Common myeloid progenitor, CD34-positive (primary cell): Measurements from ENCODE around the gene CAPN11.
"Not testable (repeated sequence)": the region's sequence is repeated elsewhere in the genome, so short reads cannot be mapped to it uniquely, and the experiment has no call there.

ENCODE experiments used
- CTCF ChIA-PET: fragments of 350-600 bp; sonication (Branson Sonifier 250); formaldehyde crosslinking; loops from one replicate; lab custom pipeline; 2021; ENCODE audit warnings: antibody characterized with exemption; lab: Charles Lee
- POLR2A ChIA-PET: fragments of 350-600 bp; sonication (Branson Sonifier 250); formaldehyde crosslinking; loops from one replicate; lab custom pipeline; 2021; ENCODE audit warnings: antibody characterized with exemption; lab: Charles Lee
- DNase-seq, 3 donors: peaks; one replicate each; pipeline versions ENCODE4 v3.0.0 to v3.0.0-alpha.2; 2013
- H3K27ac ChIP-seq, 2 experiments: 1 replicate in 1 of 2; 2 replicates in 1 of 2; pipeline ENCODE4 v1.7.0; 2013; ENCODE audit warnings: inconsistent platforms in 2 of 2, low read length in 2 of 2, mild to moderate bottlenecking in 2 of 2, low read depth in 1 of 2, moderate library complexity in 1 of 2; ENCODE audit not compliant: severe bottlenecking in 2 of 2, insufficient read depth in 1 of 2, poor library complexity in 1 of 2
- H3K27me3 ChIP-seq, 5 experiments: replicated peaks in 2 of 5; 1 replicate in 3 of 5; 2 replicates in 2 of 5; pipeline versions ENCODE4 v1.6.1 to v1.7.0; 2013; ENCODE audit warnings: low read length in 4 of 5, mild to moderate bottlenecking in 2 of 5, moderate library complexity in 2 of 5, inconsistent platforms in 1 of 5; ENCODE audit not compliant: insufficient read depth in 5 of 5, control insufficient read depth in 4 of 5
- H3K36me3 ChIP-seq, 4 experiments: 1 replicate in 2 of 4; 2 replicates in 2 of 4; pipeline versions ENCODE4 v1.6.1 to v1.7.0; 2013; ENCODE audit warnings: low read length in 3 of 4, control low read depth in 1 of 4, mild to moderate bottlenecking in 1 of 4; ENCODE audit not compliant: control insufficient read depth in 4 of 4, insufficient read depth in 4 of 4
- H3K4me1 ChIP-seq, 4 experiments: 1 replicate in 3 of 4; 2 replicates in 1 of 4; pipeline versions ENCODE4 v1.6.1 to v1.7.1; 2013; ENCODE audit warnings: low read length in 3 of 4, mild to moderate bottlenecking in 3 of 4, control low read depth in 1 of 4, inconsistent platforms in 1 of 4, moderate library complexity in 1 of 4; ENCODE audit not compliant: control insufficient read depth in 4 of 4, insufficient read depth in 4 of 4; ENCODE audit errors: control extremely low read depth in 1 of 4
- H3K4me3 ChIP-seq, 7 experiments: 1 replicate in 4 of 7; 2 replicates in 3 of 7; pipeline versions ENCODE4 v1.5.1 to v1.7.0; 2013; ENCODE audit warnings: mild to moderate bottlenecking in 7 of 7, low read length in 6 of 7, moderate library complexity in 6 of 7, inconsistent platforms in 2 of 7, low read depth in 2 of 7, control low read depth in 1 of 7; ENCODE audit not compliant: insufficient read depth in 4 of 7, control insufficient read depth in 1 of 7; ENCODE audit errors: extremely low read depth in 1 of 7
- H3K9me3 ChIP-seq, 5 experiments: 1 replicate in 4 of 5; 2 replicates in 1 of 5; pipeline versions ENCODE4 v1.6.1 to v1.7.1; 2013; ENCODE audit warnings: low read length in 4 of 5, mild to moderate bottlenecking in 2 of 5, inconsistent platforms in 1 of 5, low read depth in 1 of 5, moderate library complexity in 1 of 5; ENCODE audit not compliant: control insufficient read depth in 4 of 5, insufficient read depth in 2 of 5; ENCODE audit errors: control extremely low read depth in 1 of 5
- WGBS: methylation state at CpG from one replicate; pipeline ENCODE4 v1.1.5; 2013; ENCODE audit not compliant: insufficient coverage; 5-methylcytosine and 5-hydroxymethylcytosine counted together

Gene CAPN11

GRCh38 chr6:44192428-44193041, 33.9 kb downstream of the CAPN11 start:
- CTCF ChIA-PET = interaction anchor here (0.7 to 2.0 kb wide), 4 partner anchors 14 to 42 kb away, joined by 3 to 4 read pairs (median 3); no protein-coding TSS in a partner anchor
- H3K27me3 ChIP-seq = no peaks in the 10 kb centered on the region
- 29% methylated on average over 9 of the region's 10 CpGs for WGBS
- H3K4me1 ChIP-seq = peaks cover 0 to 7% (median 6%) of the 10 kb centered on the region in 4 experiments
- H3K4me3 ChIP-seq = peak overlapping the region in 4 of 7 experiments; percentile 21 to 77 (median 62)
- H3K36me3 ChIP-seq = no peaks in the 10 kb centered on the region
- DNase-seq = peak in 2 of 3 donors; percentile 31 to 33
- no peak overlapping the region for H3K27ac ChIP-seq
- POLR2A ChIA-PET = interaction anchor here (1.1 kb wide), 1 partner anchor 15 kb away, joined by 3 read pairs; no protein-coding TSS in a partner anchor
- no peaks in the 10 kb centered on the region for H3K9me3 ChIP-seq

GRCh38 chr6:44193307-44193910, 34.8 kb downstream of the CAPN11 start:
- Histone ChIP-seq H3K36me3 (no peaks in the 10 kb centered on the region), H3K9me3 (no peaks in the 10 kb centered on the region), H3K27me3 (no peaks in the 10 kb centered on the region), H3K4me3 (no peak overlapping the region), H3K4me1 (peaks cover 0 to 7% (median 6%) of the 10 kb centered on the region in 4 experiments), H3K27ac (no peak overlapping the region)
- ChIA-PET POLR2A (interaction anchor here (1.1 kb wide), 1 partner anchor 16 kb away, joined by 3 read pairs; no protein-coding TSS in a partner anchor), CTCF (interaction anchor here (0.7 to 2.0 kb wide), 7 partner anchors 13 to 41 kb away, joined by 3 to 4 read pairs (median 3); no protein-coding TSS in a partner anchor)
- no peak for DNase-seq
- WGBS = 94% methylated on average over 7 of the region's 8 CpGs

- Histone ChIP-seq H3K9me3 (no peaks in the 10 kb centered on the region), H3K4me1 (peaks cover 0 to 7% (median 6%) of the 10 kb centered on the region in 4 experiments), H3K4me3 (no peak overlapping the region), H3K36me3 (no peaks in the 10 kb centered on the region), H3K27me3 (no peaks in the 10 kb centered on the region), H3K27ac (no peak overlapping the region)
- POLR2A ChIA-PET = no interaction called here
- DNase-seq = no peak
- CTCF ChIA-PET = interaction anchor here (1.0 to 1.8 kb wide), 3 partner anchors 13 to 22 kb away, joined by 3 to 4 read pairs (median 3); no protein-coding TSS in a partner anchor
- 92% methylated on average over 3 of the region's 5 CpGs for WGBS
Measured at GRCh38 chr6:44194326-44194725, 35.7 kb downstream of the CAPN11 start.

GRCh38 chr6:44196351-44196750, 37.7 kb downstream of the CAPN11 start:
- H3K4me3 ChIP-seq, H3K27ac ChIP-seq, H3K36me3 ChIP-seq, H3K9me3 ChIP-seq, H3K27me3 ChIP-seq, DNase-seq, POLR2A ChIA-PET: not testable (repeated sequence)
- WGBS = 96% methylated on average over 11 of the region's 11 CpGs
- CTCF ChIA-PET = interaction anchor here (1.3 to 1.8 kb wide), 2 partner anchors 18 to 38 kb away, joined by 3 to 4 read pairs; no protein-coding TSS in a partner anchor
- peaks cover 0 to 18% (median 16%) of the 10 kb centered on the region in 4 experiments for H3K4me1 ChIP-seq

GRCh38 chr6:44198684-44199083, 40.1 kb downstream of the CAPN11 start:
- ChIA-PET CTCF (no interaction called here), POLR2A (no interaction called here)
- Histone ChIP-seq H3K27me3 (no peaks in the 10 kb centered on the region), H3K9me3 (no peaks in the 10 kb centered on the region), H3K4me3 (no peak overlapping the region), H3K27ac (no peak overlapping the region), H3K4me1 (peaks cover 0 to 16% (median 11%) of the 10 kb centered on the region in 4 experiments), H3K36me3 (no peaks in the 10 kb centered on the region)
- no peak for DNase-seq
- WGBS = 100% methylated on average over 3 of the region's 3 CpGs

- CTCF ChIA-PET = interaction anchor here (0.6 to 1.7 kb wide), 5 partner anchors 10 to 83 kb away, joined by 3 to 4 read pairs (median 3); no protein-coding TSS in a partner anchor
- Histone ChIP-seq H3K4me1 (peaks cover 0 to 22% (median 11%) of the 10 kb centered on the region in 4 experiments), H3K27me3 (no peaks in the 10 kb centered on the region), H3K9me3 (no peaks in the 10 kb centered on the region), H3K27ac (no peak overlapping the region), H3K4me3 (no peak overlapping the region), H3K36me3 (no peaks in the 10 kb centered on the region)
- no peak for DNase-seq
- WGBS = 100% methylated on average over 1 of the region's 4 CpGs
- POLR2A ChIA-PET = interaction anchor here (0.6 kb wide), 1 partner anchor 48 kb away, joined by 3 read pairs; no protein-coding TSS in a partner anchor
Measured at GRCh38 chr6:44199883-44200282, 41.3 kb downstream of the CAPN11 start.
